OCI-LY1 (cell line): Measurements from ENCODE around the gene ATIC.
"Not testable (repeated sequence)": the region's sequence is repeated elsewhere in the genome, so short reads cannot be mapped to it uniquely, and the experiment has no call there.

Experiments used
- H2AFZ ChIP-seq: fragments of 200-600 bp; sonication (generic), shearing (Covaris generic); 2 replicates; pipeline ENCODE4 v1.6.0; 2014; ENCODE audit warnings: antibody characterized with exemption, mild to moderate bottlenecking, low read length
- H3F3A ChIP-seq: fragments of 200-600 bp; sonication (generic), shearing (Covaris generic); 2 replicates; pipeline ENCODE4 v1.6.0; 2014; ENCODE audit warnings: mild to moderate bottlenecking, antibody characterized with exemption, low read length, moderate library complexity; ENCODE audit not compliant: insufficient read depth
- H3K27ac ChIP-seq: fragments of 200-600 bp; sonication (generic); 2 replicates; pipeline ENCODE4 v1.5.1; 2014; ENCODE audit warnings: low read length, mixed run types, mild to moderate bottlenecking, low read depth; ENCODE audit not compliant: poor library complexity, severe bottlenecking
- H3K27me3 ChIP-seq: fragments of 200-600 bp; sonication (generic); 2 replicates; pipeline ENCODE4 v1.6.0; 2014; ENCODE audit warnings: antibody characterized with exemption, mild to moderate bottlenecking, low read length, moderate library complexity; ENCODE audit not compliant: insufficient read depth
- H3K36me3 ChIP-seq: fragments of 200-600 bp; sonication (generic); 2 replicates; pipeline ENCODE4 v1.6.1; 2014; ENCODE audit warnings: mild to moderate bottlenecking, antibody characterized with exemption, low read length, moderate library complexity, mixed read lengths; ENCODE audit not compliant: insufficient read depth
- H3K4me1 ChIP-seq: fragments of 200-600 bp; sonication (generic); 2 replicates; pipeline ENCODE4 v1.5.1; 2014; ENCODE audit warnings: mild to moderate bottlenecking, low read length, moderate library complexity; ENCODE audit not compliant: insufficient read depth, severe bottlenecking
- H3K4me2 ChIP-seq: fragments of 200-600 bp; sonication (generic), shearing (Covaris generic); 2 replicates; pipeline ENCODE4 v1.6.1; 2014; ENCODE audit warnings: low read length
- H3K4me3 ChIP-seq: fragments of 200-600 bp; sonication (generic); 2 replicates; pipeline ENCODE4 v1.5.1; 2014; ENCODE audit warnings: low read length, low read depth, mild to moderate bottlenecking, mixed read lengths; ENCODE audit not compliant: poor library complexity, severe bottlenecking
- H3K79me2 ChIP-seq: fragments of 200-600 bp; shearing (Covaris generic); 2 replicates; pipeline ENCODE4 v1.6.1; 2016; ENCODE audit warnings: mixed run types, low read length, mixed read lengths; ENCODE audit not compliant: insufficient read depth
- H3K9ac ChIP-seq: fragments of 200-600 bp; sonication (generic), shearing (Covaris generic); 2 replicates; pipeline ENCODE4 v1.6.1; 2014; ENCODE audit warnings: mild to moderate bottlenecking, low read length, mixed read lengths
- H3K9me2 ChIP-seq: fragments of 200-600 bp; sonication (generic), shearing (Covaris generic); 2 replicates; pipeline ENCODE4 v1.6.1; 2014; ENCODE audit warnings: low read depth, mild to moderate bottlenecking, low read length, mixed read lengths
- H3K9me3 ChIP-seq: fragments of 200-600 bp; shearing (Covaris generic); 2 replicates; pipeline ENCODE4 v1.6.1; 2014; ENCODE audit warnings: low read length, mixed read lengths
- H4K20me1 ChIP-seq: fragments of 200-600 bp; sonication (generic), shearing (Covaris generic); 2 replicates; pipeline ENCODE4 v1.6.0; 2016; ENCODE audit warnings: mild to moderate bottlenecking, low read length; ENCODE audit not compliant: insufficient read depth
- CTCF ChIP-seq: fragments of 200-600 bp; sonication (generic), shearing (Covaris generic); IDR thresholded peaks from 2 replicates; pipeline ENCODE4 v1.5.1; 2017; ENCODE audit warnings: mild to moderate bottlenecking, antibody characterized with exemption, low read length, moderate library complexity, mixed read lengths
- EZH2 ChIP-seq: fragments of 200-600 bp; sonication (generic), shearing (Covaris generic); IDR thresholded peaks from 2 replicates; pipeline ENCODE4 v1.8.0; 2017; ENCODE audit warnings: borderline replicate concordance, mixed run types, mild to moderate bottlenecking, antibody characterized with exemption, low read length, moderate library complexity, mixed read lengths

Gene ATIC

DNA sequence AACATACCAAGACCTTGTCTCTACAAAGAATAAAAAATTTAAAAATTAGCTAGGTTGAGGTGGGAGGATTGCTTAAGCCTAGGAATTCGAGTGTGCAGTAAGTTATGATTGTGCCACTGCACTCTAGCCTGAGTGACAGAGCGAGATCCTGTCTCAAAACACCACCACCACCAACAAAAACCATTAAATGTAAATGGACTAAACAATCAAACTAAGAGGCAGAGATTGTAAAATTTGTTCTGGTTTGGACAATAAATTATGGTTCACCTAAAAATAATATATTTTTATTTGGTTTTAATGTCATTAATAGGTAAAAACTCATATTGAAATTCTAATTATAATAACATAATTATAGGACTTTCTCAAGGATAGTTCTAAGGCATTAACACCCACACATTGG is 9.9 kb upstream of the ATIC start:
- H4K20me1 ChIP-seq = no peaks in the 10 kb centered on the region
- no peaks in the 10 kb centered on the region for H3K4me1 ChIP-seq
- no peaks in the 10 kb centered on the region for H3K9me2 ChIP-seq
- TF ChIP-seq CTCF (no peak), EZH2 (no peak)
- no peaks in the 10 kb centered on the region for H3K36me3 ChIP-seq
- no peaks in the 10 kb centered on the region for H3F3A ChIP-seq
- no peak overlapping the region for H3K4me3 ChIP-seq
- H3K27ac ChIP-seq = no peak overlapping the region
- no peak overlapping the region for H3K4me2 ChIP-seq
- no peak overlapping the region for H2AFZ ChIP-seq
- H3K27me3 ChIP-seq = no peaks in the 10 kb centered on the region
- H3K79me2 ChIP-seq = no peaks in the 10 kb centered on the region
- peaks cover 3% of the 10 kb centered on the region; the same call in 1 of the 2 replicates for H3K9me3 ChIP-seq
- H3K9ac ChIP-seq = no peak overlapping the region

DNA sequence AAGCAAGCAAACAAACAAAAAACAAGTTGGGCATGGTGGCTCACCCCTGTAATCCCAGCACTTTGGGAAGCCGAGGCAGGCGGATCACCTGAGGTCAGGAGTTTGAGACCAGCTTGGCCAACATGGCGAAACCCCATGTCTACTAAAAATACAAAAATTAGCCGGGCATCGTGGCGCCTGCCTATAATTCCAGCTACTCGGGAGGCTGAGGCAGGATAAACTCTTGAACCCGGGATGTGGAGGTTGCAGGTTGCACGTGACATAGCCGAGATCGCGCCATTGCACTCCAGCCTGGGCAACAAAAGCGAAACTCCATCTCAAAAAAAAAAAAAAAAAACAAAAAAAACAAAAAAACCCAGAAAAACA is 617 bp upstream of the ATIC start:
- peak overlapping the region; percentile 38 for H3K27ac ChIP-seq
- not testable (repeated sequence) for H2AFZ ChIP-seq

DNA sequence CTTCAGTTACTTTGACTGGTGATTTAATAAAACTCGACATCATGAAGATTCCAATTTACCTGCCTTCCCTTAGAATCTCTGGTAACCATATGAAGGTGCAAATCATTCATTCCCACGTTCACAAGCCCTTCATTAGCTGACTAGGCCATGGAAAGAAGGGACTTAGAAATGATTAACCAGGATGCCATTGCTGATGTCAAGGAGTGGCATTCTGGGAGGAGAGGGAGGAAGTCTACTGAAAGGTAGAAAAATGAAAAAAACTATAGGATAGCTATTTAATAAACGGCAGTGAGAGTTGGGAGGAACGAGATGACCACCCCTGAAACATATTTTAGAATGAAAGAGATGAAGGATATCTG is 1.4 kb downstream of the ATIC start:
- Histone ChIP-seq H3K9ac (peak overlapping the region; percentile 85), H4K20me1 (no peaks in the 10 kb centered on the region), H3K9me3 (no peaks in the 10 kb centered on the region), H3K27me3 (no peaks in the 10 kb centered on the region), H3K4me1 (peaks cover 28% of the 10 kb centered on the region), H3K4me3 (peak overlapping the region; percentile 77), H3K36me3 (peaks cover 53% of the 10 kb centered on the region), H2AFZ (no peak overlapping the region), H3F3A (no peaks in the 10 kb centered on the region), H3K27ac (no peak overlapping the region), H3K9me2 (no peaks in the 10 kb centered on the region), H3K79me2 (peaks cover 22% of the 10 kb centered on the region), H3K4me2 (peak overlapping the region; percentile 61)
- TF ChIP-seq EZH2 (no peak), CTCF (no peak)

More for the DNA sequence above, 617 bp upstream of the ATIC start:
- H3F3A ChIP-seq, H3K9me3 ChIP-seq, H3K9me2 ChIP-seq, H4K20me1 ChIP-seq, H3K27me3 ChIP-seq: not testable (repeated sequence)
- Histone ChIP-seq H3K36me3 (peaks cover 34% of the 10 kb centered on the region), H3K79me2 (peaks cover 19% of the 10 kb centered on the region), H3K4me1 (peaks cover 28% of the 10 kb centered on the region), H3K9ac (peak overlapping the region; percentile 85), H3K4me3 (peak overlapping the region; percentile 77), H3K4me2 (peak overlapping the region; percentile 61)

DNA sequence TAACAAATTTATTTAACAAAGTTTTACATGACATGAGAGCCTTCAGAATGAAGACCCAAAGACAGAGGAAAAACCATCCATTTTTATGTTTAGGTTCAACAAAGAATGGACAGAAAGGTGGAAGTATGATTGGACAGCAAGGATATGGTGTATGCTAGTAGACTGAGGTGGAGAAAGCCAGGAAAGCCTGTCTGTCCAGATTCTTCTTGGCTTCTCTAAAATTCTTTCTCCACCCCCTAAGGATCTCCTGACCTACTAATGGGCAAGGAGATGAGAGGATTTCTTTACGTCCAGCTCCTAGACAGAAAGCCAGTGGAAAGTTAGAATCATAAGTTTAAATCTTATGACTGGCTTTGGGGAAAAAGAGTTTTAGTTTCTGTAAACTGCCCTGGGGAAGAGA is 3.0 kb downstream of the ATIC start:
- H3F3A ChIP-seq = no peaks in the 10 kb centered on the region
- no peaks in the 10 kb centered on the region for H4K20me1 ChIP-seq
- H3K27ac ChIP-seq = no peak overlapping the region
- peaks cover 28% of the 10 kb centered on the region for H3K4me1 ChIP-seq
- H3K27me3 ChIP-seq = no peaks in the 10 kb centered on the region
- no peak overlapping the region for H2AFZ ChIP-seq
- H3K9me2 ChIP-seq = no peaks in the 10 kb centered on the region
- no peaks in the 10 kb centered on the region for H3K9me3 ChIP-seq
- H3K4me3 ChIP-seq = no peak overlapping the region
- H3K79me2 ChIP-seq = peaks cover 31% of the 10 kb centered on the region
- H3K9ac ChIP-seq = no peak overlapping the region
- TF ChIP-seq CTCF = no peak
- no peak for TF ChIP-seq EZH2
- H3K4me2 ChIP-seq = no peak overlapping the region; the same call in 1 of the 2 replicates
- peaks cover 70% of the 10 kb centered on the region for H3K36me3 ChIP-seq
